ENCODE measurements around the gene WDR6. TPM values are rescaled to one million over a fixed set of nuclear protein-coding genes. Genes with fewer than 3 reads are reported as not detected.
"Not testable (repeated sequence)": the region's sequence is repeated elsewhere in the genome, so short reads cannot be mapped to it uniquely, and the experiment has no call there.

WDR6 gene
- total and polyA plus RNA-seq, 9 of the 15 experiments (the other 6 are each of a cell fraction or from before 2014, with no cell fraction given), result 8.9 to 90.6 (median 44.7) TPM

DNA sequence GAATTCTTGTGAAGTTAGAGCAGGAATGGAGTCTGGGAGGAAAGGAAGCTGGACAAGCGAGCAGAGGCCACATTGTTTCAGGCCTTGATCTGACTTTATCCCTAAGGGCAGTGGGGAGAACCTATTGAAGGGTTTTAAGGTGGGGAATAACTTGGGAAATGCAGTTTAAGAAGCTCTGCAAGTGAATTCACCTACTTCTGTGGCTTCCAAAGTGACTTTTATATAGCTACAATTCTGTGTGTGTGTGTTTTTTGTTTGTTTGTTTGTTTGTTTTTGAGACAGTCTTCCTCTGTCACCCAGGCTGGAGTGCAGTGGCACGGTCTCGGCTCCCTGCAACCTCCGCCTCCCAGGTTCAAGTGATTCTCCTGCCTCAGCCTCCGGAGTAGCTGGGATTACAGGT, 1.4 kb downstream of the WDR6 start:
- BruUV-seq (replicated peaks); H4K20me1 ChIP-seq (replicated peaks; ENCODE audit: control insufficient read depth, insufficient read depth, low read length); DNase-seq (ENCODE audit: extremely low read depth in 1 of 4, low spot score in 3 of 4); H2AFZ ChIP-seq (ENCODE audit: low read depth, low read length); H3K27me3 ChIP-seq (ENCODE audit: control insufficient read depth in 2 of 2, insufficient read depth in 2 of 2, low read length in 2 of 2); ATAC-seq; CTCF ChIA-PET (ENCODE audit: low intra/inter-chr PET ratio); H3K9me3 ChIP-seq (replicated peaks; ENCODE audit: control insufficient read depth, insufficient read depth, low read depth, low read length); H3K9me1 ChIP-seq (ENCODE audit: control insufficient read depth, insufficient read depth, low read length); in situ Hi-C loops (cut with MboI); FAIRE-seq: not testable (repeated sequence)
- Histone ChIP-seq H3K9ac (ENCODE audit: insufficient read depth in 1 of 2, low read depth in 2 of 2, low read length in 2 of 2) (peak overlapping the region; percentile 74 to 93), H3K36me3 (ENCODE audit: control insufficient read depth, insufficient read depth, low read length) (peaks cover 30% of the 10 kb centered on the region; the same call in 2 of the 3 replicates), H3K79me2 (ENCODE audit: control insufficient read depth, insufficient read depth, low read length) (peaks cover 56% of the 10 kb centered on the region), H3K4me1 (replicated peaks in 1 of 2; ENCODE audit: control insufficient read depth in 2 of 2, insufficient read depth in 2 of 2, low read length in 2 of 2) (peaks cover 19 to 54% of the 10 kb centered on the region in 2 experiments; a peak in 4 of 5 replicates), H3K4me2 (ENCODE audit: insufficient read depth, low read length) (peak overlapping the region; percentile 94), H3K4me3 (peak overlapping the region; percentile 80), H3K27ac (ENCODE audit: extremely low read depth, low read depth, low read length) (peak overlapping the region; percentile 69)
- 81% methylated on average over 5 of the region's 5 CpGs for WGBS (ENCODE audit: insufficient coverage, low coverage, missing lambda C conversion rate)
- TF ChIP-seq, protein P1, sequence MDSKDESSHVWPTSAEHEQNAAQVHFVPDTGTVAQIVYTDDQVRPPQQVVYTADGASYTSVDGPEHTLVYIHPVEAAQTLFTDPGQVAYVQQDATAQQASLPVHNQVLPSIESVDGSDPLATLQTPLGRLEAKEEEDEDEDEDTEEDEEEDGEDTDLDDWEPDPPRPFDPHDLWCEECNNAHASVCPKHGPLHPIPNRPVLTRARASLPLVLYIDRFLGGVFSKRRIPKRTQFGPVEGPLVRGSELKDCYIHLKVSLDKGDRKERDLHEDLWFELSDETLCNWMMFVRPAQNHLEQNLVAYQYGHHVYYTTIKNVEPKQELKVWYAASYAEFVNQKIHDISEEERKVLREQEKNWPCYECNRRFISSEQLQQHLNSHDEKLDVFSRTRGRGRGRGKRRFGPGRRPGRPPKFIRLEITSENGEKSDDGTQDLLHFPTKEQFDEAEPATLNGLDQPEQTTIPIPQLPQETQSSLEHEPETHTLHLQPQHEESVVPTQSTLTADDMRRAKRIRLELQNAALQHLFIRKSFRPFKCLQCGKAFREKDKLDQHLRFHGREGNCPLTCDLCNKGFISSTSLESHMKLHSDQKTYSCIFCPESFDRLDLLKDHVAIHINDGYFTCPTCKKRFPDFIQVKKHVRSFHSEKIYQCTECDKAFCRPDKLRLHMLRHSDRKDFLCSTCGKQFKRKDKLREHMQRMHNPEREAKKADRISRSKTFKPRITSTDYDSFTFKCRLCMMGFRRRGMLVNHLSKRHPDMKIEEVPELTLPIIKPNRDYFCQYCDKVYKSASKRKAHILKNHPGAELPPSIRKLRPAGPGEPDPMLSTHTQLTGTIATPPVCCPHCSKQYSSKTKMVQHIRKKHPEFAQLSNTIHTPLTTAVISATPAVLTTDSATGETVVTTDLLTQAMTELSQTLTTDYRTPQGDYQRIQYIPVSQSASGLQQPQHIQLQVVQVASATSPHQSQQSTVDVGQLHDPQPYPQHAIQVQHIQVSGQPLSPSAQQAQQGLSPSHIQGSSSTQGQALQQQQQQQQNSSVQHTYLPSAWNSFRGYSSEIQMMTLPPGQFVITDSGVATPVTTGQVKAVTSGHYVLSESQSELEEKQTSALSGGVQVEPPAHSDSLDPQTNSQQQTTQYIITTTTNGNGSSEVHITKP (IDR thresholded peaks at IDR 0.05; ENCODE audit: partially characterized antibody), result peak; percentile 76
- intact Hi-C loops (cut with micrococcal nuclease), result loop anchor here (5.0 kb wide), 1 partner anchor 91 kb away; the partner anchor contains the start of gene ARIH2
- POLR2A ChIA-PET, result interaction anchor here (0.6 to 3.0 kb wide), 5 partner anchors 12 to 126 kb away, joined by 3 to 104 read pairs (median 5); partner anchors contain the start of genes DALRD3, NDUFAF3 and QRICH1
